RKO (cell line): Measurements from ENCODE around the gene HEXD.
A peak's percentile ranks its signal among the peaks of the same experiment; 100 is the strongest.
"Not testable (repeated sequence)": the region's sequence is repeated elsewhere in the genome, so short reads cannot be mapped to it uniquely, and the experiment has no call there.

Source experiments
- DNase-seq: peaks from one replicate; pipeline ENCODE4 v3.0.0-alpha.2; 2016; ENCODE audit warnings: low spot score

HEXD gene

DNA sequence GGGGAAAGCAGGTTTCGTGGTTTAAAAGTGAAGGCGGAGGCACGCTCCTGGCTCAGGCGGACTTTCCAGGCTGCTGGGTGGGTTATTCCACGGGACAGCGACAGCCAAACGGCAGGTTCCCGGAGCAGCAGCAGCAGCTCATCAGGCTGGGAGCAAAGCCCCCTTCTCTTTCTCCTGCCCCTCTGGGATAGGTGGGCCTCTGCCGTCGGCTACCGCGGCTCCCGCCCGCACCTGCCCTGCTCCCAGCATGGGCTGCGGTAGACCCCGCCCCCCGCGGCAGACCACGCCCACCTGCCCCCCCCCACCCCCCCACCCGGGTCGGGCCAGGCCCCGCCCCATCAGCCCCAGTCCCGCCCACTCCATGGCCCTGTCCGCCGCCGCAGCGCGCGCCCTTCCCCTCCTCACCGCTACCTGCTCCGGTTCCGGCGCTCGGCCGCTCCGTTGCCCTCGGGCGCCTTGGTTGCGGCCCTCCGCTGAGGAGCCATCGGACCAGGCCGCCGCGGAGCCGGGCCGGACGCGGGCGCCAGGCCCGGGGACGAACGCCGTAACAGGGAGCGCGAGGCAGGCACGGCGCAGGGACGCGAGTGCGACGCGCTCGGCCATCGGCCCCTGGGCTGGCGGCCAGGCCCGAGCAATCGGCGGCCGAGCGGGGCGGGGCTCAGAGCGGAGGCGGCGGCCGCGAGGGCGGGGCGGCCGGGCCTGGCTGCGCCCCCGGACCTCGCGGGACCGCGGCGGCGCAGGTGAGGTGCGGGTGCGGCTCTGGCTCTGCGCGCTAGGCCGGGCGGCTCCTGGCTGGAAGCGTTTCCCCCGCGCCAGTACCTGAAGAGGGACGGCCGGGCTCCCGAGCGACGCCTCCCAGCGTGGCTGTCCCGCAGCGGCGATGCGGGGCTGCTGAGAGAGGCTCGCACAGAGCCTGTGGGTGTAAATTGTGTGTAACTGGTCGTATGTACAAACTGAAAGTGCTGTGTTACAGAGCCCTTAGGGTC, at the start of gene HEXD, which contains the start of gene OGFOD3:
Gene HEXD (plus strand): TSS at position 347 of the 986 bp plus-strand sequence. CDS start 1,453 bp downstream, outside the sequence.
Gene OGFOD3 (minus strand): TSS at position 586 of the 986 bp plus-strand sequence. CDS start 101 bp downstream, at position 485.
- DNase-seq = peak; percentile 87

- no peak for DNase-seq
Observed at GRCh38 chr17:82369211-82369610, 48.9 kb upstream of the HEXD start.

DNA sequence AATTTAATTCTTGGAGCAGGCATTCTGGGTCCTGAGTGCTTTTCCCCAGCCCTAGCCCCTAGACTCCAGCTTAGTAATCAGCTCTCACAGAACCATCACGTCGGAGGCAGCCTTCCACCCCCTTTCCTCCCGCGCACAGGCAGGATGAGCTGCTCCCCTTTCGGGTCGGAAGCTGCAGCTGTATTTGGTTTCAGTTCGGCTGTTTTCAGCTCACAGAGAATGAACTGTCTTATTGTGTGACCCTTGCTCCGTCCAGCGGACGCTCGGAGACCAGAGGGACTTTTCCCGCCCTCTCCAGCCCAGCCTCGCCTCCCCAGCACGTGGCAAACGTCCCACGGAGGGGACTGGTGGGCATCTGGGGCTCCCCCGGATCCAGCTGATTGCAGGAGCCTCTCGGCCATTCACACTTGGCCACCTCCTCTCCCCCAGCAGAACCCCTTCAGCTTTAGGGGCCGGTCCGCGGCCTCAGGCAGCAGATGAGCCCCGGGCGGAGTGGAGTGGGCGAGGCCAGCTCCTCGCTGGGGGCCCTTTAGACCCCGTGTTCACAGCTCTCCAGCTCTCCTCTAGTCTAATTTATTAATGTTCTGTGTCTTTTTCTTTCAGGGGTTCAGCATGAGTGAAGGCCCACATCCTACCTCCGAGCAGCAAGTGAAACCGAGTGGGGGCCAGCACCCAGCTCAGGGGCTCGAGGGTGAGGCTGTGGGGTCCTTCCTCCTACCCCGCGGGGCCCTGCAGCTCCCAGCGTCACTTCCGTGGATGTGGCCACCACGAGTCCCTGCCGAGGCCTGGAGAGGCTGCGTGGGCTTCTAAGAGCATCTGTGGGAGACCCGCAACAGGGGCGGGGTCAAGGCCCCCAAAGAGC, 47.4 kb upstream of the HEXD start:
- no peak for DNase-seq

DNA sequence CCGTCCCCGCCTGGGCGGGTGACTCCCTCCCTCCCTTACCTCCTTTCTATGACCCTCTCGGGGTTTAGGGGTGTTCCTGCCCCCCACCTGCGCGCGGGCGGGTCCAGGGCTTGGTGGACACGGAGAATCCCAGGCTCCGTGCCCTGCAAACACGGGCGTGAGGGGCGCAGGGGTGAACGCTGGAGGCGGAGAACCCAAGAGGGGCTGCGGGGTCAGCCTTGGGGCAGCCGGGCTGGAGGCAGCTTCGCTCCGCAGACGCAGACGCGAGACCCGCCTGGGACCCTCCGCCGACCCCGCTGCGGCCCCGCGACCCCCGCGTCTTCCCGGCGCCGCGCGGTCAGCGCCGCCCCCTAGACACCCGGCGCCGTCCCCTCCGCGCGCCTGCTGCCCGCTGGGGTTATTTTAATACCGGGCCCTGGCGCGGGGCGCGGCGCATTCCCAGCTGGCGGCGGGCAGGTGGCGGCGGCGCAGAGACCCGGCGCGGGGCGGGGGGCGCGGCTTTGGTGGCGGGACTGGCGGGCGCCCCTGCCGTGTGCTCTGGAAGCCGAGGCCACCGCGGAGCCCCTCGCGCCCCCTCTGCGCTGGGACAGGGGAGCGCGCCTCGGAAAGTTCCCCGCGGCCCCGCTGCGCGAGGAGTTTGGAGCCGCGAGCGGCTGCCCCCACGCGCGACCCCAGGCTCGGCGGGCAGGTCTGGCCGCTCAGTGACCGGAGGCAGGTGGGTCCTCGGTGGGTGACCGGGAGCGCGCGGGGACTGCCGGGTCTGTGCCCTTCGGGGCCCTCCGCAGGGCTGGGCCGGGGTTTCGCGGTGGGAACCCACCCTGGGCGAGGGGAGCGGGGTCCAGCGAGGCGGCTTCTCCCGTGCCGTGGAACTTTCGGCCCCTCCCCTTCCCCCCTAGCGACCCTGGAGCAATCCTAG, 46.6 kb upstream of the HEXD start, which contains the start of gene UTS2R:
Gene UTS2R (plus strand): TSS at position 433 of the 916 bp plus-strand sequence. CDS start 2,560 bp downstream, outside the sequence.
- no peak for DNase-seq

DNA sequence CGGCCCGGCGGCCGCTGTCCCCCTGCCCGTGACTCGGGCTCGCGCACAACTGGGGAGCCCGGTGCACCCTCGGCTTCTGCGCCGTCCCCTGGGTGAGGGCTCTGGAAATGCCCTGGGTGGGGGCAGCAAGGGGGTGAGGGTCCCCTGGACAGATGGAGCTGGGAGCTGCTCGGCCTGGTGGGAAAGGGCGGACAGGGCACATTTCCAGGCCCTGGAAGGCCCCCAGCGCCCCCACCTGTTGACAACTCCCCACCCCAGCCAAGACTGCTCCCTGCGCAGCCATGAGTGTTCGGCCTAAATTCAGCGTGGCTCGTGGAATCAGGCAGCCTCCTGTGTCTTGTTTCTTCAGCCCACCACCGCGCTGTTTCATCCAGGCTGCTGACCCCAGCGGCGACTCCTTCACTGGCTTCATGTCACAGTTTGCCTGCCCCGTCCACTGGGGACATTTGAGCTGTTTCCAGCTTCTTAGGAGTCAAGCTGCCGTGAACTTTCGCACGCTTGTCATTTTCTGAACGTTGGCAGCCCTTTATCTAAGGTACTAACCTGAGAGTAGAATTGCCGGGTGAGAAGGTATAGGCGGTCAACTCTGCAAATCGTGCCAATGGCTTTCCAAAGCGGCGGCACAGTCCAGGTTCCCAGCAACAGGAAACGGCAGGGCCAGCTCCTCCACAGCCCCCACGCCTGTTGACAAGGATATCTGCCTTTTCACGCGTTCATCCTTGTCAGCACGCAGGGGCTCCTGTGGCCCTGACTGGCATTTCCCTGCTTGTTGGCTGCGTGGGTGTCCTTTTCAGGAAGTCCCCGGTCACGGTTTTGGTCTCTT, 45.7 kb upstream of the HEXD start:
- no peak for DNase-seq

DNA sequence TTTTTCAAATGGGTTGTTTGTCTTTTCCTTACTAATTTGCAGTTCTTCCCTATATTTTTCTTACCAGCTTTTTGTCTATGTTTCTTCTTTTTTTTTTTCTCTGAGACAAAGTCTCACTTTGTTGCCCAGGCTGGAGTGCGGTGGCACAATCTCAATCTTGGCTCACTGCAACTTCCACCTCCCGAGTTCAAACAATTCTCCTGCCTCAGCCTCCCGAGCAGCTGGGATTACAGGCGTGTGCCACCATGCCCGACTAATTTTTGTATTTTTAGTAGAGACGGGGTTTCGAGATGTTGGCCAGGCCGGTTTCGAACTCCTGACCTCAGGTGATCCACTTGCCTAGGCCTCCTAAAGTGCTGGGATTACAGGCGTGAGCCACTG, 45.1 kb upstream of the HEXD start:
- DNase-seq = not testable (repeated sequence)

DNA sequence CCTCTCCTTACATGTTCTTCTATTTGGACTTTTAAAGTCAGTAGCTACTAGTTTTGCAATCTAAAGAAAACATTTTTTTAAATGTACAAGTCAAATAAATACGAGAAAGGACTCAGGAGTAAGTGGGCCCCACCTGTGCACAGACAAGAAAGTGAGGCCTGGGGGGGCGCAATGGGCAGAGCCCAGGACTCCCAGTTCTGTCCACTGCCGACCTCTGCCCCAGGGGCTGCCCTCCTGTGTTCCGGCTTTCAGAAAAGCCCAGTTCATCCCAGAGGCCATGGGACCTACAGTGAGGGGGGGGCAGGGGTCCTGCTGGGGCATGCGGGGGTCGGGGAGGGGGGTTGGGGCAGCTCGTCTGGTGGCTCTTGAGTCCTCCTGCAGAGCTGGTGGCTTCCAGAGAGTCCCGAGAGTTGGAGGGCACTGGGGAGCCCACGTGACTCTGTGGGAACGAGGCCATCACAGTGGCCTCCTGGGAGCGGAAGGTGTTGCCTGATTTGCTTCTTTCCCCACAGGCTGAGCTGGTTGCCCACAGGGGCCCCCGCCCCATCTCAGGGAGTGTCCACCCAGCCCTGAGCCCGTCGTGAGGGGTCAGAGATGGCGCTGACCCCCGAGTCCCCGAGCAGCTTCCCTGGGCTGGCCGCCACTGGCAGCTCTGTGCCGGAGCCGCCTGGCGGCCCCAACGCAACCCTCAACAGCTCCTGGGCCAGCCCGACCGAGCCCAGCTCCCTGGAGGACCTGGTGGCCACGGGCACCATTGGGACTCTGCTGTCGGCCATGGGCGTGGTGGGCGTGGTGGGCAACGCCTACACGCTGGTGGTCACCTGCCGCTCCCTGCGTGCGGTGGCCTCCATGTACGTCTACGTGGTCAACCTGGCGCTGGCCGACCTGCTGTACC, 44.2 kb upstream of the HEXD start:
- no peak for DNase-seq

- DNase-seq = no peak
Observed at GRCh38 chr17:82374626-82375331, 43.4 kb upstream of the HEXD start.

GRCh38 chr17:82375359-82376041, 42.6 kb upstream of the HEXD start:
- DNase-seq = no peak

DNA sequence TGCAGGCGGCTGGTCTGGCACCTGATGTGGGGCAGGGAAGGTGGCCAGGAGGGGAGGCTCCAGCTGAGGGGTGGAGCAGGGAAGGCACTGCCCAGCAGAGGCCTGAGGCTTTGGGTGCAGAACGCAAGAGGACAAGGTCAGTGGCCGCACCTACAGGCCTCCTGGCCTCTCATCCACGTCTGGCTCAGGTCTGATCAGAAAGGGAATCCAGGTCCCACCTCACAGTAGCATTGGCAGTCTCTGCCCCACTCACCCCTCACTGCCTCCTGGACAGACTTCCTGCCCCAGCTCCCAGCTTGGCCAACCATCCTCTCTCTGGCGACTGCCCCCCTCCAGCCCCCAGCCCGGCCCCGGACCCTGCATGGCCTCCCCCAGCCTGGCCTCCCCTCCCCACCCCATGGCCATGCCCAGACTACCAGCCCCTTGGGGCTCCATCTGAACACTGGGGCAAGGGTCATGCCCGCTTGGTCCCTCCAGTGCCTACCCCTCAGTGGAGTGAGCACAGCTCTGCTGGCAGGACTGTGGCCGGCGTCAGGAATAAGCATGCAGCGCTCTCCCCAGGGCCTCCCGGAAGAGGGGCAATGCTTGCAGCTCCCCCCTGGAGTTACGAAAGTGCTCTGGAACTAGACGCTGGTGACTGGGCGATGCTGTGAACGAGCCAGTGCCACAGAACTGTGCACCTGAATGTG, 42.0 kb upstream of the HEXD start:
- DNase-seq = no peak

- not testable (repeated sequence) for DNase-seq
Observed at GRCh38 chr17:82377294-82377693, 40.9 kb upstream of the HEXD start.

DNA sequence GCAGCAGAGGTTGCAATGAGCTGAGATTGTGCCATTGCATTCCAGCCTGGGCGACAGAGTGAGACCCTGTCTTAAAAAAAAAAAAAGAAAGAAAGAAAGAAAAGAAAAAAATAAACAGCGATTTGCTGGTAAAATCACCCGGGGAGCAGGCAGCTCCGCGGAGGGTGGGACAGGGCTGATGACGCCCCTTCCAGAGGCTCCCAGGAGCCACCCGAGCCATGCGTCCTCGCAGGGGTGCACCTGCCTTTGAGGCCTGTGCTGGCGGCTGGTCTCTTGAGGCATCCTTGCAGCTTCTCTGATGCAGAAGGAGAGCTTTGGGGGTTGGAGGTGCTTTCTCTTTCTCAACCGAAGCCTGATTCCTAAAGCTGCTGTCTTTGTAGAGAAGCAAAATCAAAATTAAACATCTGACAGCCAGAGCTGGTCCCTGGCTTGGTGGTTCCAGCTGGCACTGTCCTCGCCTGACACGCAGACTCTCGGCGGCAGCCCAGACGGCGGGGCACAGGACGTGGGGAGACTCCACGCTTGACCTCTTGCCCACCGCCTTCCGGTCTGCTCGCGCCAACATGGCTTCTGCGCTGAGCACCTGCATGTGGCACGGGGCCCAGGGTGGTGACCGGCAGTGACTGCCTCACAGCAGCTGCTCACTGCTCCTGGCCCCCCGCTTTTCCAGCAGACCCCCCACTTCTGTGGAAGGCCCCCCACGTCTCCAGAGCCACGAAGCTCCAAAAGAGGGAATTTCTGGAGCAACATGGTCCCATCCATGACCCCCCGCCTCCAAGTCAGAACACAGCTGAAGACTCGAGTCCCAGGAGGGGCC, 40.0 kb upstream of the HEXD start:
- DNase-seq = no peak

- no peak for DNase-seq
Observed at GRCh38 chr17:82378741-82379021, 39.5 kb upstream of the HEXD start.

GRCh38 chr17:82380860-82381702, 37.1 kb upstream of the HEXD start:
- no peak for DNase-seq

GRCh38 chr17:82381703-82382009, 36.5 kb upstream of the HEXD start:
- not testable (repeated sequence) for DNase-seq
